GM13976 (cell line): ENCODE results near the gene IRAK1.

Source experiments
- DNase-seq: peaks from one replicate; pipeline ENCODE4 v3.0.0; 2012; ENCODE audit warnings: low spot score
- in situ Hi-C: fragments of 300-500 bp; cut with MboI; formaldehyde crosslinking; loops from one replicate; pipeline ENCODE4 v1.12.0; 2022; ENCODE audit warnings: low sequenced_read_pairs, mixed read lengths, inconsistent platforms; ENCODE audit not compliant: unreplicated experiment
- TF ChIP-seq, protein P1 (sequence below): IDR thresholded peaks from 2 replicates; pipeline ENCODE4 v1.5.1; 2012; ENCODE audit warnings: borderline replicate concordance, mild to moderate bottlenecking; ENCODE audit not compliant: insufficient read depth; ENCODE audit errors: extremely low read depth, missing control alignments, control extremely low read depth

IRAK1 gene

DNA sequence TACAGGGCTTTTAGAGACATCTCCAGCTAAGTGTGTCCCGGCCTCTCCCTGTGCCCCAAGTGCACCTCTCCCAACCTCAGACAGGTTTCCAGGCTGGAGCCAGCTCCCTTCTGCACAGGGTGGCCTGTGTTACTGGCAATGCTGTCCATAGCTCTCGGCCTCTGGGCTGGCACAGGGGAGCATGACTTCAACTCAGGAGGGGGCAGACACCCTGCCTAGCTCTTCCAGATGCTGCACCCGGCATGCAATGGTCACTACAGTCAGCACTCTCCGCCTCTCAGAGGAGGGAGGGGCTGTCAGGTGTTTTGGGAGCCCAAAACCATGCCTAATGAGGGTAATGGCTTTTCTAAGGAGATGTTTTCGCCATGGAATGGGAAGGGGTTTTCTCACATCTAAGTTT, 2.4 kb upstream of the IRAK1 start:
- in situ Hi-C loops: loop anchor here (25.0 kb wide), 1 partner anchor 515 kb away; the partner anchor contains the start of genes G6PD and IKBKG
- DNase-seq: no peak
- TF ChIP-seq, protein P1, sequence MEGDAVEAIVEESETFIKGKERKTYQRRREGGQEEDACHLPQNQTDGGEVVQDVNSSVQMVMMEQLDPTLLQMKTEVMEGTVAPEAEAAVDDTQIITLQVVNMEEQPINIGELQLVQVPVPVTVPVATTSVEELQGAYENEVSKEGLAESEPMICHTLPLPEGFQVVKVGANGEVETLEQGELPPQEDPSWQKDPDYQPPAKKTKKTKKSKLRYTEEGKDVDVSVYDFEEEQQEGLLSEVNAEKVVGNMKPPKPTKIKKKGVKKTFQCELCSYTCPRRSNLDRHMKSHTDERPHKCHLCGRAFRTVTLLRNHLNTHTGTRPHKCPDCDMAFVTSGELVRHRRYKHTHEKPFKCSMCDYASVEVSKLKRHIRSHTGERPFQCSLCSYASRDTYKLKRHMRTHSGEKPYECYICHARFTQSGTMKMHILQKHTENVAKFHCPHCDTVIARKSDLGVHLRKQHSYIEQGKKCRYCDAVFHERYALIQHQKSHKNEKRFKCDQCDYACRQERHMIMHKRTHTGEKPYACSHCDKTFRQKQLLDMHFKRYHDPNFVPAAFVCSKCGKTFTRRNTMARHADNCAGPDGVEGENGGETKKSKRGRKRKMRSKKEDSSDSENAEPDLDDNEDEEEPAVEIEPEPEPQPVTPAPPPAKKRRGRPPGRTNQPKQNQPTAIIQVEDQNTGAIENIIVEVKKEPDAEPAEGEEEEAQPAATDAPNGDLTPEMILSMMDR: no peak

DNA sequence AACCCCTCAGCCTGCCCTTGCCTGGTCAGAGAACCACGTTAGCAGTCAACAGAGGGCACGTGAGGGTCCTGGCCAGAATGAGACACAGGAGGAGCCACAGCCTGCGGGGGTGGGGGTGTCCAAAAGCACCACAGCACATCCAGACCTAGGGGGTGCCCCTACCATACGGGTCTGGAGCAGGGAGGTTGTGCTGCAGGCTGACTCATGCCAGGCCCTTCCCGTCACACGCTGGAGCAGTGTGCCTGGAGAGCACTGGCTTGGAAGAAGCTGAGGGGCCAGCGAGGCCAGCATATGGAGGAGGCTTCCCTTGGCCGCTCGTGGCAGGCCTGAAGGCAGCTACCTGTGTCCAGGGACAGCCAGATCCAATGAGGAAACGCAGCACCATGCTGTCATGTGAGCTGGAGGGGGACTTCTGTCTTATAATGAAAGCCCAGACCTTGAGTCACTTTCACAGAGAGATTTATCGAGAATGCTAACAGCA, 1.5 kb upstream of the IRAK1 start:
- no peak for DNase-seq
- TF ChIP-seq, protein P1: no peak
- in situ Hi-C loops: loop anchor here (25.0 kb wide), 1 partner anchor 516 kb away; the partner anchor contains the start of genes G6PD and IKBKG

DNA sequence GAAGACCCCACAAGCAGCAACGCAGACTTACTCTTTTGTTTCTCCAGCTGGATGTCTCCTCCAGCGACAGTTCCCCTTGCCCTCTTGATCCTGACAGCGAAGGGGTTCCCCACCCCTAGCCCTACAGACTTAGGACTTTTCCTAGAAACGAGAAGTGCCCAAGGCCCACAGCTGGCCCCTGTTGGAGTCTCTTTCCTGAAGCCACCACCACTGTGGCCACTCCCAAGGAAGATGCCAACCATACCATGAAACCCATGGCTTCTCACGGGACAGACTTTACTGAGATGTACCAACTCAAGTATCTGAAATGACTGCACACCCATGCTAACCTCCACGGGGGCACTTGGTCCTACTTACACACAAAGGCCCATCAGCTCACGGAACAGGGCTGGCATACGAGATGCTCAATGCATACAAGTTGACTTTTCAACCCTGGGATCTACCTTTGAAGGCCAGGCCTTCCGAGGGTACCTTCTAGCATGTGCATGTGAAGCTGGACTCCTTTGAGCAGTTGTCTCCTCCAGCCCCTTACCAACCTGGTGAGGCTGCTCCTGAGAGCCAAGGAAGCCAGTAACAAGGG, 924 bp upstream of the IRAK1 start:
- TF ChIP-seq, protein P1: no peak
- DNase-seq: no peak
- in situ Hi-C loops: loop anchor here (25.0 kb wide), 1 partner anchor 517 kb away; the partner anchor contains the start of genes G6PD and IKBKG

DNA sequence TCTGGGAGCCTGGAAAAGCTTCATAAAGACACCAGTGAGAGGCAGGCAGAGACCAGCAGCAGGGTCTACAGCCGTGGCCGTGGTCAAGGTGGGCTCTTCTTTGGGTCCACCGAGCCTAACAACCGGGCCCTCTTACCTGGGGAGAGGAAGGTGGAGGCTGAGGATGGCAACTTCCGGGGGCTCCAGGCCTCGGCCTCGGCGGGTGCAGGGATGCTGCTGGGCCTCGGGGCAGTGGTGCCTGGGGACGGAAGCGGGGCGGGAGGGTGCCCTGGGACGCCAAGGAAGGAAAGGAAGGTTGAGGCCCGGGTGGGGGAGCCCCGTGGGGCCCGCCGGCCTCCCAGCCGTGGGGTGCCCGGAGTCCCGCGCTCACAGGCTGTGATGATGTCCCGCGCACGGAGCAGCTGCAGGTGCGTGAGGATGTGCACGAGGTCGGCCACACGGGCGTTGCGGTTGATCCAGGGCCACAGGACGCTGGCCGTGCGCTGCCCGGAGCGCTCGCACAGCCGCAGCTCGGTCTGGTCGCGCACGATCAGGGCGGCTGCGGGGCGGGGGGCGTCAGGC, 561 bp downstream of the IRAK1 start:
- TF ChIP-seq, protein P1: no peak
- DNase-seq: no peak
- in situ Hi-C loops: loop anchor here (25.0 kb wide), 1 partner anchor 518 kb away; the partner anchor contains the start of genes G6PD and IKBKG

DNA sequence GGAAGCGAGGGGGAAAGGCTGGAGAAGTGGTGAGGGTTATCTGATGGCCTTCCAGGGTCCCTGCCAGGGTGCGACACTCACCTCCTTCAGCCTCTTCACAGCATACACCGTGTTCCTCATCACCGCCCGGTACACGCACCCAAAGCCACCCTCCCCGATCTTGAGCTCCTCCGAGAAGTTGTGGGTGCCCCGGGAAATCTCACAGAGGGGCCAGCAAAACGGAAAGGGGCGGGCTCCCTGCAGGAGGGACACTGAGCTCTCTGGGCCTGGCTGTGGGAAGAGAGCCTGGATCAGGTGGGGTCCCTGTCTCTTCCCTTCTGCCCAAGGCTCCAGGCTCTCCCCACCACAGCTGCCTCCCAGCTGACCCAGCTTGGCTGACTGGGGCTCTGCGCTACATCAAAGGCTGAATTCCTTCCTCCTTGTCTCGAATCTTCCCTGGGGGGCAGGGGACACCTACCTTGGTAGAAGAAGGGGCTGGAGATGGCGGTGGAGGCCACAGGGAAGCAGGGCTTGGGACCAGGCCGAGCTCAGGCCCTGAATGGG, 1.1 kb downstream of the IRAK1 start:
- TF ChIP-seq, protein P1: no peak
- in situ Hi-C loops: loop anchor here (25.0 kb wide), 1 partner anchor 519 kb away; the partner anchor contains the start of genes G6PD and IKBKG
- no peak for DNase-seq

DNA sequence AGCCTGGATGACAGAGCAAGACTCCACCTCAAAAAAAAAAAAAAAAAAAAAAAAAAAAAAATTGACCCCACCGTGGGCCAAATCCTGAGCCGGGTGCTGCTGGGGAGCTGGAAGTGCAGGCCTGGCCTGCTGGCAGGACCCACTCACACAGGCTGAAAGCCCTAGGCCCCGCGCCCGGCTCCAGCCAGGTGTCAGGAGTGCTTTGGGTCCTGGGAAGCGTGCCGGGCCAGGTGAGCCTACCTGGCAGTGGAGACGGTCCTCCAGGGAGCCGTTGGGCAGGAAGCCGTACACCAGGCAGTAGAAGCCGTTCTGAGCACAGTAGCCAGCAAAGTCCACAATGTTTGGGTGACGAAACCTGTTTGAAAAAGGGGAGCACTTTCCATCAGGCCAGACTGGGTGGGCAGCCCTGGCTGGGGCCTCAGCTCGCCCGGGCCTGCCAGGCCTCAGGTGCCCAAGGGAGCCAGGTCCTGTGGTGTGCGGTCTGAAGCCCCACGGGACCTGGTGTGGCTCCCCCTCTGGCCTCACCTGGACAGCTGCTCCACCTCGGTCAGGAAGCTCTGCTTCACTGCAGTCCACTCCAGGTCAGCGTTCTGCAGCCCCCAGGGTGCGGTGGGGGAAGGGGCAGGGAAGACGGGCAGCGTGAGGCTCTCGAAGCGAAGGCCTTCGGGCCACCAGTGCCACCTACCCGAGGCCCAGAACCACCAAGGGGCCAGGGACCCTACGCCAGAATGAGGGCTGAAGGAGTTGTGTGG, 1.8 kb downstream of the IRAK1 start:
- DNase-seq: no peak
- TF ChIP-seq, protein P1: no peak
- in situ Hi-C loops: loop anchor here (25.0 kb wide), 1 partner anchor 519 kb away; the partner anchor contains the start of genes G6PD and IKBKG
